Left ventricle myocardium inferior (tissue), 1 donor: Measurements from ENCODE around the gene POLR1G. TPM values are rescaled to one million over a fixed set of nuclear protein-coding genes. Genes with fewer than 3 reads are reported as not detected.
A peak's percentile ranks its signal among the peaks of the same experiment; 100 is the strongest.

Experiments
- DNase-seq: peaks from one replicate; pipeline ENCODE4 v3.0.0-alpha.2; 2020
- H3K27ac ChIP-seq: fragments of 200-600 bp; replicated peaks from 2 replicates; pipeline ENCODE4 v1.8.0; 2021
- H3K27me3 ChIP-seq: fragments of 200-600 bp; 2 replicates; pipeline ENCODE4 v1.8.0; 2021; ENCODE audit warnings: low read depth
- H3K36me3 ChIP-seq: fragments of 200-600 bp; 2 replicates; pipeline ENCODE4 v1.8.0; 2021
- H3K4me1 ChIP-seq: fragments of 200-600 bp; 2 replicates; pipeline ENCODE4 v1.8.0; 2021
- H3K4me3 ChIP-seq: fragments of 200-600 bp; 2 replicates; pipeline ENCODE4 v1.8.0; 2021; ENCODE audit warnings: mild to moderate bottlenecking, moderate library complexity
- H3K9me3 ChIP-seq: fragments of 200-600 bp; replicated peaks from 2 replicates; pipeline ENCODE4 v1.8.0; 2021
- CTCF ChIP-seq: fragments of 200-600 bp; IDR thresholded peaks from 2 replicates; pipeline ENCODE4 v1.8.0; 2021; ENCODE audit warnings: antibody characterized with exemption, mild to moderate bottlenecking, borderline replicate concordance
- intact Hi-C: fragments of 100-400 bp; cut with micrococcal nuclease; formaldehyde crosslinking; loops from one replicate; pipeline ENCODE4 v1.11.0; 2022
- total RNA-seq: library from RNA; stranded (reverse); fragmentation: NEBNext Ultra II Directional; extraction: Animal tissue kit (Norgen Biotek cat#: 25700); gene quantifications from one replicate; pipeline ENCODE4 v1.2.1, GENCODE V29; 2021
- donor health status: DM: no; HTN: yes; CAD: no; lungs with severe emphysema.

POLR1G gene
- total RNA-seq, 1 donor from 2014 or later = 5.2 TPM

- H3K4me1 ChIP-seq = peaks cover 6% of the 10 kb centered on the region
- intact Hi-C loops = no loop called here
- H3K4me3 ChIP-seq = no peak overlapping the region
- no peak overlapping the region for H3K27ac ChIP-seq
- no peak for DNase-seq
- H3K9me3 ChIP-seq = no peaks in the 10 kb centered on the region
- no peaks in the 10 kb centered on the region for H3K27me3 ChIP-seq
- TF ChIP-seq CTCF = no peak
- peaks cover 51% of the 10 kb centered on the region for H3K36me3 ChIP-seq
These were observed 15.1 kb upstream of the POLR1G start for GRCh38 chr19:45391346-45391745.

- TF ChIP-seq CTCF = no peak
- Histone ChIP-seq H3K27me3 (no peaks in the 10 kb centered on the region), H3K4me3 (no peak overlapping the region), H3K27ac (no peak overlapping the region), H3K9me3 (no peaks in the 10 kb centered on the region), H3K36me3 (peaks cover 58% of the 10 kb centered on the region), H3K4me1 (peaks cover 6% of the 10 kb centered on the region)
- DNase-seq = no peak
- intact Hi-C loops = no loop called here
These were observed 14.4 kb upstream of the POLR1G start for GRCh38 chr19:45391871-45392665.

GRCh38 chr19:45395821-45396617 is 10.4 kb upstream of the POLR1G start:
- TF ChIP-seq CTCF = no peak
- intact Hi-C loops = no loop called here
- H3K27me3 ChIP-seq = no peaks in the 10 kb centered on the region
- peaks cover 36% of the 10 kb centered on the region for H3K4me1 ChIP-seq
- no peak overlapping the region for H3K4me3 ChIP-seq
- DNase-seq = no peak
- H3K27ac ChIP-seq = no peak overlapping the region
- peaks cover 62% of the 10 kb centered on the region for H3K36me3 ChIP-seq
- H3K9me3 ChIP-seq = no peaks in the 10 kb centered on the region

- Histone ChIP-seq H3K36me3 (peaks cover 29% of the 10 kb centered on the region), H3K4me1 (peaks cover 72% of the 10 kb centered on the region), H3K27ac (peak overlapping the region; percentile 60), H3K4me3 (no peak overlapping the region), H3K9me3 (no peaks in the 10 kb centered on the region), H3K27me3 (no peaks in the 10 kb centered on the region)
- TF ChIP-seq CTCF = no peak
- intact Hi-C loops = no loop called here
- no peak for DNase-seq
These were observed 6.3 kb upstream of the POLR1G start for GRCh38 chr19:45400192-45400591.

- no peak for DNase-seq
- Histone ChIP-seq H3K9me3 (no peaks in the 10 kb centered on the region), H3K4me3 (peak overlapping the region; percentile 88), H3K4me1 (peaks cover 87% of the 10 kb centered on the region), H3K27me3 (no peaks in the 10 kb centered on the region), H3K27ac (peak overlapping the region; percentile 97), H3K36me3 (peaks cover 16% of the 10 kb centered on the region)
- intact Hi-C loops = no loop called here
- no peak for TF ChIP-seq CTCF
These were observed 4.6 kb upstream of the POLR1G start for GRCh38 chr19:45401815-45402214.
